Aorta (tissue), 5 donors: ENCODE data around the gene LRCH1. TPM values are rescaled to one million over a fixed set of nuclear protein-coding genes. Genes with fewer than 3 reads are reported as not detected.

Experiments used
- ATAC-seq: fragments of 200-7000 bp; cut with Tn5 transposase; one replicate; pipeline ENCODE4 v1.9.1; 2022; ENCODE audit warnings: moderate library complexity; ENCODE audit not compliant: low FRiP score
- DNase-seq, 2 donors: peaks; one replicate each; pipeline ENCODE4 v3.0.0-alpha.2; 2020
- H3K27ac ChIP-seq, 2 donors: one replicate each; pipeline ENCODE4 v1.5.1; 2013; ENCODE audit warnings: low read length in 2 of 2, mild to moderate bottlenecking in 2 of 2, moderate library complexity in 2 of 2, control low read depth in 1 of 2, inconsistent platforms in 1 of 2, low read depth in 1 of 2
- H3K27me3 ChIP-seq, 2 donors: one replicate each; pipeline ENCODE4 v1.6.1; 2013; ENCODE audit warnings: control low read depth in 1 of 2, low read length in 1 of 2, mild to moderate bottlenecking in 1 of 2, moderate library complexity in 1 of 2; ENCODE audit not compliant: insufficient read depth in 2 of 2, control insufficient read depth in 1 of 2
- H3K36me3 ChIP-seq, 2 donors: one replicate each; pipeline ENCODE4 v1.6.1; 2013; ENCODE audit warnings: control low read depth in 1 of 2, low read length in 1 of 2, mild to moderate bottlenecking in 1 of 2; ENCODE audit not compliant: insufficient read depth in 2 of 2, control insufficient read depth in 1 of 2
- H3K4me1 ChIP-seq, 2 donors: one replicate each; pipeline ENCODE4 v1.6.1; 2013; ENCODE audit warnings: low read length in 2 of 2, control low read depth in 1 of 2, mild to moderate bottlenecking in 1 of 2, moderate library complexity in 1 of 2; ENCODE audit not compliant: insufficient read depth in 2 of 2, control insufficient read depth in 1 of 2
- H3K4me3 ChIP-seq, 2 donors: one replicate each; pipeline ENCODE4 v1.5.1; 2013; ENCODE audit warnings: low read length in 2 of 2, control low read depth in 1 of 2, mild to moderate bottlenecking in 1 of 2
- H3K9me3 ChIP-seq: one replicate; pipeline ENCODE4 v1.6.1; 2013; ENCODE audit warnings: mild to moderate bottlenecking, low read length; ENCODE audit not compliant: control insufficient read depth
- WGBS, 2 donors: extraction: QIAGEN DNeasy Blood & Tissue Kit; methylation state at CpG; one replicate each; pipeline ENCODE4 v1.1.7; 2013; 5-methylcytosine and 5-hydroxymethylcytosine counted together
- intact Hi-C, 2 donors: fragments of 100-400 bp; cut with DNase I; formaldehyde crosslinking; loops; one replicate each; pipeline versions ENCODE4 v1.14.2 to v1.15.0; 2022
- polyA plus RNA-seq, 2 donors: library from polyadenylated mRNA; stranded (reverse); fragments of 200-250 nt; gene quantifications; one replicate each; pipeline ENCODE4 v1.2.3, GENCODE V29; 2013
- total RNA-seq, 2 donors: library from RNA; stranded (reverse); fragmentation: NEBNext Ultra II Directional; extraction: Animal tissue kit (Norgen Biotek cat#: 25700); gene quantifications; one replicate each; pipeline ENCODE4 v1.2.1, GENCODE V29; 2021
- donor health status: healthy with polysubstance abuse.
- donor health status: Bipolar disorder and iron deficiency.
- donor health status: DM: no; HTN: no; CAD: no.
- donor health status: DM: no; HTN: no; CAD: no.
- donor health status: DM: yes; HTN: yes; CAD: no.

LRCH1 gene
- total and polyA plus RNA-seq, 4 donors, result 12.3 to 46.5 (median 28.8) TPM

DNA sequence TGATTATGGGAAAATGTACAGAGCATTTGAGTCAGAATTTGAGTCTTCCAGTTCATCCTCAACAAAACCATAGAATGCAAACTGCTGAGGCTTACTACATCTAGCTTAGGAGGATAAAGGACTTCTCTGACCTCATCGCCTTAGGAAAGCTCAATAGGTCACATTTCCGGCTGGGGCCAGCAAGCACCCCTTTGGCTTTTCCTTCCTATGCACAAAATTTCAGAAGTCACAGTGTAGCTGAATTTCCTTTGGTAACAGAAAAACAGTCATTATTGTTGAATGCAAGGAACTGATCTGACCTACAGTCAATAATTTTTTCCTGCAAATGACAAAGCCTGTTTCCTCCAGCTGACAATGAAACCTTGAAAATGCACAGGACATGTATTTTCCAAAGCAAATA is 32.8 kb upstream of the LRCH1 start:
- Histone ChIP-seq H3K27ac (no peak overlapping the region), H3K27me3 (no peaks in the 10 kb centered on the region), H3K4me1 (peaks cover 2 to 4% of the 10 kb centered on the region in 2 donors), H3K9me3 (no peaks in the 10 kb centered on the region), H3K36me3 (no peaks in the 10 kb centered on the region), H3K4me3 (no peak overlapping the region)
- intact Hi-C loops, result no loop called here
- ATAC-seq, result no peak
- no peak for DNase-seq
- 91 to 94% methylated on average over 2 of the region's 2 CpGs for WGBS, 2 donors

DNA sequence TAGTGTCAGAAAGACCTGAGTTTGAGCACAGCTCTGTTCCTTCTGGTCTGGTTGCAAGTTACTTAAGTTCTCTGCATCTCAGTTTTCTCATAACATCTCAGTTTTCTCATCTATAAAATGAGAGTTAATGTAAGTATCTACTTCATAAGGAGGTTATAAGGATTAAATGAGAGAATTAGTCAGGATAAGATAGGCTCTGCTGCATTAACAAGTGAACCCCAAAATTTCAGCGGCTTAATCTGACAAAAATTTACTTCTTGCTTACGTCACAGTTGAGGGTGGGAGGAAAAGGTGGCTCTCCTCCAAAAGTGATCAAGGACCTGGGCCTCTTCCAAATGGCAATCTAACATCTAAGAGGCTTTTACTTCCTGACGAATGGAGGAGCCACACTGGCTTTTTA is 31.5 kb upstream of the LRCH1 start:
- Histone ChIP-seq H3K9me3 (peaks cover 3% of the 10 kb centered on the region), H3K27ac (no peak overlapping the region), H3K4me1 (peaks cover 2 to 4% of the 10 kb centered on the region in 2 donors), H3K36me3 (no peaks in the 10 kb centered on the region), H3K27me3 (no peaks in the 10 kb centered on the region), H3K4me3 (no peak overlapping the region)
- intact Hi-C loops, result no loop called here
- ATAC-seq (no peak), DNase-seq (no peak)
- WGBS, 2 donors, result 51 to 74% methylated on average over 3 of the region's 3 CpGs

DNA sequence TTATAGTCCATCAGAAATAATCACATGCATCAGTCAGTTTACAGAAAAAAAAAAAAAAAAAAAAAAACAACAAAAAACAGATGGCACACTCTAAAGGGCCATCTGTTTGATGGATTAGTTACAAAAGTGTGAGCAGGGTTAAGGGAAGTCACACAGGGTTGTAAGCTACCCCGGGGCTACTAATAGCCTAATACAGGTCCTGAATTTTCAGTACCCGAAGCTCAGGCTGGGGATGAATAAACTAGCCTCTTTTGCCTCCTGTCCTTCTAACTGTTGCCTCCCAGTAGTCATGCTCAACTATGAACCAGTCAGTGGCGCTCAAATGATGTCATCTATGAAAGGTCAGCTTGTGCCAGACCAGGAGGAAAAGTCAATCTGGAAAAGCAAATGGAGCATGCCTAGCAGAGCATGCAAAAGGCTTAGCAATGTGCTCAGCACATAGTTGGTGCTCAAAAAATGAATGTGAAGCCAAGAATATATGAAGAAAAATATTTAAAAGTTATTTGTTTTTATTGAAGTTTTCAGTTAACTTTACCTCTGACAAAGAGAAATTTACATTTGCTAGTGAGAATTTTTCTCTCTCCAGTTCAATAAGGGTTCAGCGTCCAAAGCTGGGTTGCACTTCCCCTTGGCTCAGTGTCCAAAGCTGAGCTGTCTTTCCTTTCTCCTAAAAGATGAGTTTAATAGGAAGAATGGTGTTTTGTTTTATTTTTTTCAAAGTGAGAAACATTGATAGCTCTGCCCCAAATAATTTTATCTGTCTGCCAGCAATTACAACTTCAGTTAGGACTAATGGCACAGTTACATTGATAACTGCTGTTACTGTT is 30.8 kb upstream of the LRCH1 start:
- H3K27me3 ChIP-seq, result no peaks in the 10 kb centered on the region
- H3K36me3 ChIP-seq, result no peaks in the 10 kb centered on the region
- no peak for DNase-seq
- H3K4me3 ChIP-seq, result no peak overlapping the region
- no peak for ATAC-seq
- intact Hi-C loops, result no loop called here
- peaks cover 3% of the 10 kb centered on the region for H3K9me3 ChIP-seq
- H3K27ac ChIP-seq, result no peak overlapping the region
- 26 to 42% methylated on average over 4 of the region's 4 CpGs for WGBS, 2 donors
- peaks cover 2 to 4% of the 10 kb centered on the region in 2 donors for H3K4me1 ChIP-seq

DNA sequence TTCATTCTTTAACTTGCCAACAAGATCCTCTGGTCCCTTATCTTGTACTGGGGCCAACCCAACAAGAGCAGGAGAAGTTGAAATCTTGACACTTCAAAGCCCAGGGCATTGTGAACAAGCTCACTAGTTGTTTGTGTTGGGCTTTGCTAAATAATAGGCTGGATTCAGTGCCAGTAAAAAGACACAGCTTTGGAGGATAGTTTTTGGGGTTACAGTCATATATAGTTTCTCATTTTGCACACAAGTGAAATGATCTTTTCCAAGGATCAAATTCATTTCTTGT is 30.3 kb upstream of the LRCH1 start:
- peaks cover 3% of the 10 kb centered on the region for H3K9me3 ChIP-seq
- H3K4me1 ChIP-seq, result peaks cover 2 to 4% of the 10 kb centered on the region in 2 donors
- intact Hi-C loops, result no loop called here
- ATAC-seq (no peak), DNase-seq (no peak)
- H3K36me3 ChIP-seq, result no peaks in the 10 kb centered on the region
- H3K4me3 ChIP-seq, result no peak overlapping the region
- H3K27ac ChIP-seq, result no peak overlapping the region
- H3K27me3 ChIP-seq, result no peaks in the 10 kb centered on the region

DNA sequence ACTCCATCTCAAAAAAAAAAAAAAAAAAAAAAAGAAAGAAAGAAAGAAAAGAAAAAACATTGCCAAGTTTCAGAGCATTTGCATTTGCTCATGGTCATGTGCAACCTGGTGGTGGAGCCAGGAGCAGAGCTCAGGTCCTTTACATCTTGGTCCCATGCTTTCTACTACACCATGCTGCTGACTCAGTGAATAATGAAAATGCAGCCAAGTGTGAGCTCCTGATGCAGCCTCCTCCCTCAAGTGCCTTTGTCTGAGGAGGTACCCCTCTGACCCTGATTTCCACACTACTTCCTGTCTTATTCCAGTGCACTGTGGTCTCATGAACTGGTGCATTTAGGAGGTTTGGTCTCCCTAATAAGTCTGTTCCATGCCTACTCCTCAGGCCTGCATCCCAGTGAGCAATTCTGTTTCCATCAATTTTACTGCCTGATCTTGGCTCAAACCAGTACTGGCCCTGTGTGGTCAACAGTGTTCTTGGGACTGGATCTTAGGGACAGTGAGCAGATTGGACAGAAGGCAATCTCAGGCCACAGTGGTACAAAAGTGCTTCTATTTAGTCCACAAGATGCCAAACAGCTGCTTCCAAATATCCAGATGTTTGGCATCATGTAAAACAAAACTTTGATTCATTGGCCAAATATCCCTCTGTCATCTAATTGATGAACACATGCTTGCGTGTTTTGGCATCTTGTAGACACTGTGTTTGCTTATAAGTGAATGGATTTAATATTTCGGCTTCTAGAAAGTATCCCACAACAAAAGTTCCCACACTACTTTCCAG is 28.8 kb upstream of the LRCH1 start:
- WGBS, 2 donors, result 47 to 66% methylated on average over 2 of the region's 2 CpGs
- no peaks in the 10 kb centered on the region for H3K36me3 ChIP-seq
- peaks cover 3% of the 10 kb centered on the region for H3K9me3 ChIP-seq
- no peak overlapping the region for H3K27ac ChIP-seq
- ATAC-seq (peak; percentile 23), DNase-seq (no peak)
- H3K27me3 ChIP-seq, result no peaks in the 10 kb centered on the region
- no peak overlapping the region for H3K4me3 ChIP-seq
- intact Hi-C loops, result no loop called here
- peaks cover 2 to 4% of the 10 kb centered on the region in 2 donors for H3K4me1 ChIP-seq

DNA sequence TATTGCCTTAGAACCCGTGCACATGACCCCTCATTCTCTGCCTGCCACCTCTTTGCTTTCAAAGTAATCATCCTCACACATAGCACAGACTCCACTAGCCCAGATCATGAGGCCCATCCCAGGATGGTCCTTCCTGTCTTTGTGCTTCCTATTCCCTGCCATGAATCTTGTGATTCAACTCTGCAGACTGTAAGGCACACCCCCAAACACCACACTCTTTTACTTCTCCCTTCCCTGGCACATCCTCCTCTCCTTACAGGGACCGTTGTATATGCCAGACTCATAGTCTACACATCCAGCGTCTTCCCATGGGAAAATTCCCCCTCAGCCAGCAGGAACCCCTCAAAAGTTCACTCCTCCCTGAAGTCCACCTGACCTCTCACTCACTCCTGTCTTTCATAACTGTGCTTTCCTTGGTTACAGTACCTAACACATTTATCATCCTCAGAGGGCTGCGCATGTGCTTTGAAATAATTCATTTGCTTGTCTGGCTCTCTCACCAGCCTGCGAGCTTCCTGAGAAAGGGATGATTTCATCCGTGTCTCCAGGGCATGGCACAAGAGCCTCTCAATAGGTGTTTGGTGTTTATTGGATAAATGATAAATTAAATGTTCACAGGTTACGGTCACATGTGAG is 26.8 kb upstream of the LRCH1 start:
- no peak overlapping the region for H3K27ac ChIP-seq
- H3K27me3 ChIP-seq, result no peaks in the 10 kb centered on the region
- DNase-seq (no peak), ATAC-seq (no peak)
- 63 to 75% methylated on average over 7 of the region's 7 CpGs for WGBS, 2 donors
- intact Hi-C loops, result no loop called here
- H3K4me3 ChIP-seq, result no peak overlapping the region
- no peaks in the 10 kb centered on the region for H3K36me3 ChIP-seq
- H3K4me1 ChIP-seq, result peaks cover 2 to 4% of the 10 kb centered on the region in 2 donors
- H3K9me3 ChIP-seq, result peaks cover 3% of the 10 kb centered on the region

DNA sequence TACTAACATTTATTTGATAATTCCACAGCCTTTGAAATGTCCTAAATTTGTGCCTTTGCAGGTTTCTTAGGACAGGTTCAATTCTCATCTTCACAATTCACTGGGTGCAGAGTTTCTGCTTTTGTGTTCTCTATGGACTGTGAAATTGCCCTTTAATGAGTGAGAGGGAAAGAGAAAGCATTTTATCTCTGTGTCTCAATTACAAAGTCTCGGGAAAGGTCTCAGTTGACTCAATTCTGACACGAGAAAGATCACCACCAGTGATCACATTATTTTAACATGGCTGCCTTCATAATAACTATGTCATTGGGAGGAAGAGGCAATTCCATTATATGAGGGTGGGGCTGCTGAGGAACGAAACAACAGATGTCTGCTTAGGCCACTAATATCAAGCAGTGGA is 26.2 kb upstream of the LRCH1 start:
- peaks cover 4 to 5% of the 10 kb centered on the region in 2 donors for H3K4me1 ChIP-seq
- peaks cover 3% of the 10 kb centered on the region for H3K9me3 ChIP-seq
- H3K36me3 ChIP-seq, result no peaks in the 10 kb centered on the region
- no peak overlapping the region for H3K27ac ChIP-seq
- intact Hi-C loops, result no loop called here
- 81 to 92% methylated on average over 3 of the region's 3 CpGs for whole genome bisulfite sequencing, 2 donors
- no peaks in the 10 kb centered on the region for H3K27me3 ChIP-seq
- DNase-seq (no peak), ATAC-seq (no peak)
- no peak overlapping the region for H3K4me3 ChIP-seq

DNA sequence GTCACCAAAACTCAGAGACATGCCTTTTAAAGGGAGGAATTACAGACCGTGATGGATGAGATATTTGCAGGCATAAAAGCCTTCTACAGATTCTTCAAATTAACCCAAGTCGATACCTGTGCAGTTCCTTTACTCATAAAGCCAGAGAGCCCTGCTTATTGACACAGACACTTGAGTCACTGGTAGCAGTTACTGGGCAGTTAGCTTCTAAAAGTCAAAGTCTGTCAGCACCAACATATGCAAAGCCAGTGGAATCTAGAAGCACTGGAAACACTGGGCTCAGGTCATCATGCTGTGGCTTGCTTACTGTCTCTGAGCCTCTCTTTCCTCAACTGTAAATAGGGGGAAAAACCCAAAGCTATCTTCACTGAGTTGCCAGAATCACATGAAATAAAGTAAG is 25.7 kb upstream of the LRCH1 start:
- Histone ChIP-seq H3K4me1 (peaks cover 1 to 6% of the 10 kb centered on the region in 2 donors), H3K4me3 (no peak overlapping the region), H3K36me3 (no peaks in the 10 kb centered on the region), H3K27ac (no peak overlapping the region), H3K27me3 (no peaks in the 10 kb centered on the region), H3K9me3 (peaks cover 3% of the 10 kb centered on the region)
- DNase-seq, result no peak
- WGBS, 2 donors, result 94 to 97% methylated on average over 2 of the region's 2 CpGs
- no peak for ATAC-seq
- intact Hi-C loops, result no loop called here
